ENCODE data around the gene FAM228B. TPM values are rescaled to one million over a fixed set of nuclear protein-coding genes. Genes with fewer than 3 reads are reported as not detected.

FAM228B gene
- total and polyA plus RNA-seq, 9 of the 15 experiments (the other 6 are each of a cell fraction or from before 2014, with no cell fraction given) = 1.1 to 3.7 (median 2.6) TPM

- TF ChIP-seq NR4A1 (CRISPR knock-in tag; IDR thresholded peaks at IDR 0.05) = no peak
- peak; percentile 22; the same call in 1 of the 2 replicates for TF ChIP-seq NR4A1 (tag; IDR thresholded peaks at IDR 0.05)
- TF ChIP-seq BMI1 (IDR thresholded peaks at IDR 0.05; ENCODE audit: low read length) = no peak
- TF ChIP-seq RHOXF2B (CRISPR knock-in tag; conservative IDR thresholded peaks at IDR 0.05) = no peak
- peak; percentile 80; the same call in 1 of the 2 replicates for TF ChIP-seq TARDBP (IDR thresholded peaks at IDR 0.05)
- TF ChIP-seq HSF4 (CRISPR knock-in tag; IDR thresholded peaks at IDR 0.05; ENCODE audit: borderline replicate concordance) = no peak
- TF ChIP-seq SIRT6 (IDR thresholded peaks at IDR 0.05; ENCODE audit: low read depth, low read length) = no peak
- TF ChIP-seq SMAD3 (CRISPR knock-in tag; conservative IDR thresholded peaks at IDR 0.05) = no peak
- no peak for TF ChIP-seq TCF3 (CRISPR knock-in tag; IDR thresholded peaks at IDR 0.05)
- no peak for TF ChIP-seq GTF2F1 (IDR thresholded peaks at IDR 0.05; ENCODE audit: low read depth, low read length)
- no peak; the same call in 1 of the 2 replicates for TF ChIP-seq KAT7 (CRISPR knock-in tag; IDR thresholded peaks at IDR 0.05; ENCODE audit: borderline replicate concordance)
- no peak for TF ChIP-seq ZNF551 (CRISPR knock-in tag; IDR thresholded peaks at IDR 0.05)
- no peak for TF ChIP-seq ZNF253 (CRISPR knock-in tag; conservative IDR thresholded peaks at IDR 0.05)
- peak; percentile 68 for TF ChIP-seq TAF9B (IDR thresholded peaks at IDR 0.05; ENCODE audit: partially characterized antibody)
- TF ChIP-seq U2AF1 (optimal IDR thresholded peaks at IDR 0.05; ENCODE audit: low read depth, low read length) = no peak
- TF ChIP-seq PML (IDR thresholded peaks at IDR 0.05; ENCODE audit: low read length) = 0 out of 2 replicates have a peak, but pooled peaks have one; percentile 20
- peak; percentile 30 for TF ChIP-seq HNRNPLL (IDR thresholded peaks at IDR 0.05; ENCODE audit: low read depth, low read length, poor library complexity, severe bottlenecking)
- no peak for TF ChIP-seq TBL1XR1 (IDR thresholded peaks at IDR 0.05; ENCODE audit: low read length in 2 of 2)
- no peak for TF ChIP-seq ILK (tag; IDR thresholded peaks at IDR 0.05; ENCODE audit: borderline replicate concordance, low read depth)
- no peak; the same call in 1 of the 2 replicates for TF ChIP-seq MYNN (IDR thresholded peaks at IDR 0.05)
- no peak for TF ChIP-seq MYNN (CRISPR knock-in tag; IDR thresholded peaks at IDR 0.05)
- peak; percentile 72 to 73; a peak in 2 of 4 replicates for TF ChIP-seq NONO (IDR thresholded peaks at IDR 0.05; ENCODE audit: low read depth in 2 of 2, low read length in 1 of 2)
- no peak for TF ChIP-seq PPARD (CRISPR knock-in tag; IDR thresholded peaks at IDR 0.05)
- no peak for TF ChIP-seq U2AF2 (optimal IDR thresholded peaks at IDR 0.05; ENCODE audit: low read depth, low read length)
- TF ChIP-seq ZNF239 (CRISPR knock-in tag; IDR thresholded peaks at IDR 0.05) = no peak
- TF ChIP-seq MYBL2 (IDR thresholded peaks at IDR 0.05; ENCODE audit: low read depth) = no peak
- no peak for TF ChIP-seq MYBL2 (CRISPR knock-in tag; IDR thresholded peaks at IDR 0.05; ENCODE audit: borderline replicate concordance)
- no peak for TF ChIP-seq CBFA2T3 (IDR thresholded peaks at IDR 0.05)
- TF ChIP-seq FIP1L1 (IDR thresholded peaks at IDR 0.05; ENCODE audit: low read depth, low read length, poor library complexity, severe bottlenecking) = peak; percentile 63
- TF ChIP-seq SRF (CRISPR knock-in tag; IDR thresholded peaks at IDR 0.05) = 0 out of 4 replicates have a peak, but pooled peaks of 1 of the 2 experiments have one; percentile 23
- TF ChIP-seq ZNF436 (CRISPR knock-in tag; IDR thresholded peaks at IDR 0.05) = no peak
- peak; percentile 74; the same call in 1 of the 2 replicates for TF ChIP-seq E2F5 (CRISPR knock-in tag; IDR thresholded peaks at IDR 0.05)
Observed at GRCh38 chr2:24084386-24085199, 38.7 kb upstream of the FAM228B start, which contains the start of gene TP53I3 (continued).
